ENCODE data around the gene MGA. TPM values are rescaled to one million over a fixed set of nuclear protein-coding genes. Genes with fewer than 3 reads are reported as not detected.
A peak's percentile ranks its signal among the peaks of the same experiment; 100 is the strongest.

MGA gene
- total and polyA plus RNA-seq, 2 experiments from 2014 or later = 10.9 to 39.6 TPM

DNA sequence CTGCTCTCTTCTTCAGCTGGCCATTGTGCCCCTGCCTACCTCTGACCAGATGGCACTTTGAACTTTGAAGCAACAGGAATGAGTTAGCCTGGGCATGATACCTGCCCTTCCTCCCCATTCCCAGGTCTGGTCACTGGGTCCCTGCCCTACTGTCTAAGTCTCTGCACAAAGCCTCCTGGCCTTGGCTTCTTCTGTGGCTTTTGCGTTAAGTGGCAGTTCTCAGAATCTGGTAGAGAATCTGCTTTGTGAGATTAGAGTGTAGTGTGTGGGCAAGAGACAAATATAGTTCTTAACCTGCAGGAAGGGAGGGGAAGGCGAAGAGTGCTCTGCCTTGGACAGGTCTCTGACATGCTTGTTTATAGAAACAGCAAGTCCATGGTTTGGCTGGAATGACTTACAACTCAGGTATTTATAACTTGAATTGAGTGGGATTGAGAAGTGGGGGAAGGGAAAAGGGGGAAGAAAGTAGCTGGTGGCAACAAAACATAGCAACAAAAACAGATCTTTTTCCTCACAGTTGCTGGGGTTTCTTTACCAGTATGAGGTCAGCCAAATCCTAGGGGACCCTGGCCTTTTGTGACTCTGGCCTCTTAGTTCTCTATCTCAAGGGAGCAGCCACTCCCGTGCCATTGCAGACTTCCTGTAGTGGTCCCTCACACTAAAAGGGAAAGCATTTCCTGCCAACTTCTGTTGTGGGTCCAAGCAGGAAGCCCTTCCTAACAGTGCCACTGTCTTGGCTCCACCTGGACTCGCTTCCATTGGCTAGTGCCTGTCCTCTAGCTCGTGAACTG lies 130.7 kb downstream of the MGA start:
- Histone ChIP-seq H3K9me2 (replicated peaks; ENCODE audit: insufficient read depth) (no peaks in the 10 kb centered on the region), H3K36me3 (replicated peaks; ENCODE audit: insufficient read depth, low read depth) (no peaks in the 10 kb centered on the region), H2AFZ (no peak overlapping the region), H3K79me2 (peaks cover 86% of the 10 kb centered on the region), H3K9me3 (ENCODE audit: low read depth) (no peaks in the 10 kb centered on the region), H3K4me2 (peak overlapping the region; percentile 58), H3K4me3 (no peak overlapping the region), H3K27ac (peak overlapping the region; percentile 97), H3K4me1 (ENCODE audit: insufficient read depth) (peaks cover 62% of the 10 kb centered on the region), H4K20me1 (ENCODE audit: insufficient read depth, poor library complexity, severe bottlenecking) (no peaks in the 10 kb centered on the region), H3K27me3 (no peaks in the 10 kb centered on the region)
- WGBS (ENCODE audit: low lambda C conversion rate, missing lambda C conversion rate) = 63% methylated on average over 5 of the region's 5 CpGs
- TF ChIP-seq EZH2 (IDR thresholded peaks at IDR 0.05; ENCODE audit: borderline replicate concordance) (no peak), EZH2phosphoT487 (IDR thresholded peaks at IDR 0.05; ENCODE audit: low read depth, severe bottlenecking, unreplicated experiment) (no peak)
- TF ChIP-seq, protein P1, sequence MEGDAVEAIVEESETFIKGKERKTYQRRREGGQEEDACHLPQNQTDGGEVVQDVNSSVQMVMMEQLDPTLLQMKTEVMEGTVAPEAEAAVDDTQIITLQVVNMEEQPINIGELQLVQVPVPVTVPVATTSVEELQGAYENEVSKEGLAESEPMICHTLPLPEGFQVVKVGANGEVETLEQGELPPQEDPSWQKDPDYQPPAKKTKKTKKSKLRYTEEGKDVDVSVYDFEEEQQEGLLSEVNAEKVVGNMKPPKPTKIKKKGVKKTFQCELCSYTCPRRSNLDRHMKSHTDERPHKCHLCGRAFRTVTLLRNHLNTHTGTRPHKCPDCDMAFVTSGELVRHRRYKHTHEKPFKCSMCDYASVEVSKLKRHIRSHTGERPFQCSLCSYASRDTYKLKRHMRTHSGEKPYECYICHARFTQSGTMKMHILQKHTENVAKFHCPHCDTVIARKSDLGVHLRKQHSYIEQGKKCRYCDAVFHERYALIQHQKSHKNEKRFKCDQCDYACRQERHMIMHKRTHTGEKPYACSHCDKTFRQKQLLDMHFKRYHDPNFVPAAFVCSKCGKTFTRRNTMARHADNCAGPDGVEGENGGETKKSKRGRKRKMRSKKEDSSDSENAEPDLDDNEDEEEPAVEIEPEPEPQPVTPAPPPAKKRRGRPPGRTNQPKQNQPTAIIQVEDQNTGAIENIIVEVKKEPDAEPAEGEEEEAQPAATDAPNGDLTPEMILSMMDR (IDR thresholded peaks at IDR 0.05; ENCODE audit: poor library complexity) = no peak
- peak; percentile 77 for DNase-seq (ENCODE audit: low spot score)

DNA sequence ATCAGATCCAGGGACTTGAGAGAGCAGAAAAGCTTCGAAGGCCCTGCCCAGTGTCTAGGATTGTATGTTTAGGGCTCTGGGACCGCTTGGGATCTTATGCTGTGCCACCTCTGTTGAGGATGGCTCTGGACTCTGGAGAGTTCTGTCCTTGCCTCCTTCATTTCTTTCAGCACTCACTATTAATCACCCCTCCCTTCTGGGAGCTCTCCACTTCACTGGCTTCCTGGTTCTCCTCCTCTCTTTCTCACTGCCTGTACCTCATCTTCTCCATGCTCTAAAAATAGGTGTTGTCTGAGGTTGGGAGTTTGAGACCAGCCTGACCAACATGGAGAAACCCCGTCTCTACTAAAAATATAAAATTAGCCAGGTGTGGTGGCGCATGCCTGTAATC lies 131.3 kb downstream of the MGA start:
- Histone ChIP-seq H3K27me3 (no peaks in the 10 kb centered on the region), H3K27ac (peak overlapping the region; percentile 97), H2AFZ (no peak overlapping the region), H3K4me1 (ENCODE audit: insufficient read depth) (peaks cover 66% of the 10 kb centered on the region), H3K9me2 (replicated peaks; ENCODE audit: insufficient read depth) (no peaks in the 10 kb centered on the region), H4K20me1 (ENCODE audit: insufficient read depth, poor library complexity, severe bottlenecking) (no peaks in the 10 kb centered on the region), H3K9me3 (ENCODE audit: low read depth) (no peaks in the 10 kb centered on the region), H3K36me3 (replicated peaks; ENCODE audit: insufficient read depth, low read depth) (no peaks in the 10 kb centered on the region), H3K4me3 (no peak overlapping the region), H3K79me2 (peaks cover 83% of the 10 kb centered on the region), H3K4me2 (peak overlapping the region; percentile 44)
- TF ChIP-seq, protein P1 (IDR thresholded peaks at IDR 0.05; ENCODE audit: poor library complexity) = no peak
- TF ChIP-seq EZH2 (IDR thresholded peaks at IDR 0.05; ENCODE audit: borderline replicate concordance) (no peak), EZH2phosphoT487 (IDR thresholded peaks at IDR 0.05; ENCODE audit: low read depth, severe bottlenecking, unreplicated experiment) (no peak)
- DNase-seq (ENCODE audit: low spot score) = no peak
- WGBS (ENCODE audit: low lambda C conversion rate, missing lambda C conversion rate) = 94% methylated on average over 4 of the region's 4 CpGs

DNA sequence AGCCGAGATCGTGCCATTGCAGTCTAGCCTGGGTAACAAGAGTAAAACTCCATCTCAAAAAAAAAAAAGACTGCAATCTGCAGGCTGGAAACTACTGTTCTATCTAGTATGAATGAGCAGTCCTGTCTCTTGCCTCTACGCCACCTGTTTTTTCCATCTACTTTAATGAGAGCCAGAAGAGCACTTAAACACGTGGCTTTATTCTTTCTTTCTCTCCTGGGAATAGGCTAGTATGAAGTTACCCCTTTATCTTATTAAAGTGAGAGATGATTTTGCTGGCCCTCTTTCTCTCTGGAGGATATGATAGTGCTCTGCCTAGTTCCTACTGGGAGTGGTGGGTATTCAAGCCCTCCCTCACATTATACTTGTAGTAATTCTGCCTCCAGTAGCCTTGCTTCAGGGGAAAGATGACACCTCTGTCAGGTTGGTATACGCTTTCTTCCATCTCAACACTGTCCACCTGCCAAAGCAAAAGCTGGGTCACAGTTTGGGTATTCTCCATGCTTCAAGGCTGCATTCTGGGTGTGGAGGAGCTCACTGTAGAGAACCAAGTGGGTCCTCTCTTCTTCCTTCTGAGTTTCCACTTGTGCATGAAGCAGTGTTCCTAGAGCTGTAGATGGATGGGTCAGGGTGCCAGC lies 131.9 kb downstream of the MGA start:
- Histone ChIP-seq H3K4me2 (peak overlapping the region; percentile 44), H3K36me3 (replicated peaks; ENCODE audit: insufficient read depth, low read depth) (no peaks in the 10 kb centered on the region), H3K4me1 (ENCODE audit: insufficient read depth) (peaks cover 72% of the 10 kb centered on the region), H3K27ac (peak overlapping the region; percentile 97), H2AFZ (no peak overlapping the region), H3K79me2 (peaks cover 83% of the 10 kb centered on the region), H3K9me2 (replicated peaks; ENCODE audit: insufficient read depth) (no peaks in the 10 kb centered on the region), H3K4me3 (no peak overlapping the region), H3K9me3 (ENCODE audit: low read depth) (no peaks in the 10 kb centered on the region), H3K27me3 (no peaks in the 10 kb centered on the region), H4K20me1 (ENCODE audit: insufficient read depth, poor library complexity, severe bottlenecking) (no peaks in the 10 kb centered on the region)
- TF ChIP-seq, protein P1 (IDR thresholded peaks at IDR 0.05; ENCODE audit: poor library complexity) = no peak
- TF ChIP-seq EZH2 (IDR thresholded peaks at IDR 0.05; ENCODE audit: borderline replicate concordance) (no peak), EZH2phosphoT487 (IDR thresholded peaks at IDR 0.05; ENCODE audit: low read depth, severe bottlenecking, unreplicated experiment) (no peak)
- WGBS (ENCODE audit: low lambda C conversion rate, missing lambda C conversion rate) = 88% methylated on average over 5 of the region's 5 CpGs
- DNase-seq (ENCODE audit: low spot score) = no peak

Data from hepatocyte (in vitro differentiated cells).